CD4-positive, alpha-beta T cell treated with Interleukin-12 subunit alpha and Interleukin-12 subunit beta, for 1 hour (primary cell): Measurements from ENCODE around the gene ESR1.
"Not testable (repeated sequence)": the region's sequence is repeated elsewhere in the genome, so short reads cannot be mapped to it uniquely, and the experiment has no call there.

Experiments
- DNase-seq: peaks from one replicate; pipeline ENCODE4 v3.0.0-alpha.2; 2020

ESR1 gene

DNA sequence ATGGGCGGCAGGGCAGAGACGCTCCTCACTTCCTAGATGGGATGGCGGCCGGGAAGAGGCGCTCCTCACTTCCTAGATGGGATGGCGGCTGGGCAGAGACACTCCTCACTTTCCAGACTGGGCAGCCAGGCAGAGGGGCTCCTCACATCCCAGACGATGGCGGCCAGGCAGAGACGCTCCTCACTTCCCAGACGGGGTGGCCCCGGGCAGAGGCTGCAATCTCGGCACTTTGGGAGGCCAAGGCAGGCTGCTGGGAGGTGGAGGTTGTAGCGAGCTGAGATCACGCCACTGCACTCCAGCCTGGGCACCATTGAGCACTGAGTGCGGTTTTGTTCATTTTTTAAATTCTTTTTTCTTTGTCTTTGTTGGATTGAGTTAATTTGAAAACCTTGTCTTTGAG is 92.3 kb downstream of the ESR1 start:
- DNase-seq: not testable (repeated sequence)

DNA sequence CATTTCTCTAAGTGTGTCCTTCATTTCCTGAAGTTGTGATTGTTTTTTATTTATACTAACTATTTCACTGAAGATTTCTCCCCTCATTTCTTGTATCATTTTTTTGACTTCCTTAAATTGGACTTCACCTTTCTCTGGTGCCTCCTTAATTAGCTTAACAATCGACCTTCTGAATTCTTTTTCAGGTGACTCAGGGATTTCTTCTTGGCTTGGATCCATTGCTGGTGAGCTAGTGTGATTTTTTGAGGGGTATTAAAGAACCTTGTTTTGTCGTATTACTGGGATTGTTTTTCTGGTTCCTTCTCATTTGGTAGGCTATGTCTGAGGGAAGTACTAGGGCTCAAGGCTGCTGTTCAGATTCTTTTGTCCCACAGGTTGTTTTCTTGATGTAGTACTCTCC is 92.8 kb downstream of the ESR1 start:
- DNase-seq: no peak

DNA sequence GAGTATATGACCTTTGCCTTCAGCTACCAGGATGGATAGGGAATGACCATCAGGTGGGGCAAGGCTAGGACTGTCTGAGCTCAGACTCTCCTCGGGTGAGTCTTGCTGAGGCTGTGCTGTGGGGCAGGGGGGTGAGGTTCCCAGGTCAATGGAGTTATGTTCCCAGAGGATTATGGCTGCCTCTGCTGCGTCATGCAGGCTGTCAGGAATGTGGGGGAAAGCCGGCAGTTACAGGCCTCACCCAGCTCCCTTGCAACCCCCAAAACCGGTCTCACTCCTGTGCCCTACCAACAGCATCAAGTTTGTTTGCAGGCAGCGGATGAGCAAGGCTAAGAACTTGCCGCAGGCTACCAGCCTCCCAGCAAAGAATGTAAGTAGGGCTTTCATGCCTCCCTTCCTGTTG is 93.5 kb downstream of the ESR1 start:
- DNase-seq: no peak

DNA sequence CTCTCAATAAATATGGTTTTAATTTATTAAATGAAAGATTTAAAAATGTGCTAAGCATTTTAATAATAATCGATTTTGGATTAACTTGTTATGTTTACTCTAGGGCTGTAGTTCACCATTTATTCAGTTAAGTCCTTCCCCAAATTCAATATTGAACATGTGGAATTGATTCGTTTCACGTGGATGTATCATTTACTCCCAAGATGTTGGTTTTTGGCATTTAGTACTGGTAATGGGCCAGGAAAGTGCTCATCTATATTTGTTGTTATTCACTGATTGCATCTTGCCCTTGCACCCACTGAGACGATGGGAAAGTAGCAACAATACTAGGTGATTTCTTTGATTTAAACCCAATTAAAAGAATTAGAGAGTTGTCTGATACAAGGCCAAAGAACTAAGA is 97.1 kb downstream of the ESR1 start:
- no peak for DNase-seq

DNA sequence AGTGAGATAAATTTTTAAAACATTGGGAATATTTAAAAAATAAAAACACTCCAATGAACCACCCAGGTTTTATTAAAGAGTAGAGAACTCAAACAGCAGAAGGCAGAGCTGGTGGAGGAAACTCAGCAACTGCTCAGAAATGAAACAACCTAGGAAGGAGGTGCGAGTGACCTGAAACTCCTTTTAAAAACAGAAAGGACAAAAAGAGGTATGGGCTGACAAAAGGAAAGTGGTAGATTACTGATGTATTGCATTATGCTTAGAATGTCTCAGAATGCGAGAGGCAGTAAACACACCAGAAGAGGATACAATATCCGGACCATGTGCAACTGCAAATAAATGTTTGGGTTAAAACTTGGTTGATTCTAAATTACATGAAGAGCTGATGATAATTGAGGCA is 97.6 kb downstream of the ESR1 start:
- no peak for DNase-seq

DNA sequence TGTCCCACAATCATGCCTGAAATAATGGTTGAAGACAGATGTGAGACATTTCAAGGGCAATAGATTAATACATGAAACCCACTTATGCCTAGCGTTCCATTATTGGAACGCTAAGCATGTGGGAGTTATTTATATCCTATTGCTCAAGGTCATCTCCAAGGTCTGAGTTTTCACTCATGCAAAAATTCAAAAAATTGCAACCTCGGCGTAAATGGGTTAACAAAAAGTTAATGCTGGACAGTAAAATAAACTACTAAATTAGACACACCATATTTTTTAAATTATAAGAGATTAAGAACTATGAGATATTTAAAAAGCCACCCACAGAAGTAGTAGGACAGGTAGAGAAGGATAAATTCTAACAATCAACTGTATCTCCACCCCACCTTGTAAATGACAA is 98.4 kb downstream of the ESR1 start:
- no peak for DNase-seq

DNA sequence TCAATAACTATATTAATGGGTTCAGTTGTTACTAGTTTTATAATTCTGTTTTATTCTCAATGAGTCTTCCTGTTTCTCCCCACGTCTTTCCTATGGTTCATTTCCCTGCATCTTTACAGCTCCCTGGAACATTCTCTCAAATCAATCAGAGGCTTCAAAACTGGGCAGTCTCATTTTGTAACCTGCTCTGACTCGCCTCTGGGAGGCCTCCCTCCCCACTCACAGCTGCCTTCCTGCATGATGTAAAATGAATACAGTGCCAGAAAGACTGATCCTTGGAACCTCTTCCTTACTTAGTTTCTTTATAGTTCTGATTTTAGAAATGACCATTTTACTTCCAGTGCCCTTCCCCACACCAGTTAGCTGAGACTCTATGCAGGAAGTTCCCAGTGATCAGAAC is 103.9 kb downstream of the ESR1 start:
- no peak for DNase-seq

DNA sequence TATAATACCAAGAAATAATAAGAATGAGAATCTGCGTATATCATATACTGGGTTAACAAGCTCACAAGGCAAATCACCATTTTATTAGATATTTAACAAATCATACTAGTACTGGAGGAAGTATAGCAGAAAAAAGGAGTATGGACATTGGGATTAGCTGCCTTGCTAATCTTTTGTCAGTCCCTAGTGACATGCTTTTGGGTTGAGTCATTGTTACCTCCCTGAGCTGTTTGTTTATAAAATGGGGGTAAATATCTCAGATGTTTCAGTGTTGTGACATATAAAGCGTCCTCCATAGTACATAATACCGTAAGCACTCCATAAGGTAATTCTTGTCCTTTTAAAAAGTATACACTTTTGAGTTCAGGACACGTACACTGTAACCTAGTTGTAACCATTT is 107.0 kb downstream of the ESR1 start:
- no peak for DNase-seq

DNA sequence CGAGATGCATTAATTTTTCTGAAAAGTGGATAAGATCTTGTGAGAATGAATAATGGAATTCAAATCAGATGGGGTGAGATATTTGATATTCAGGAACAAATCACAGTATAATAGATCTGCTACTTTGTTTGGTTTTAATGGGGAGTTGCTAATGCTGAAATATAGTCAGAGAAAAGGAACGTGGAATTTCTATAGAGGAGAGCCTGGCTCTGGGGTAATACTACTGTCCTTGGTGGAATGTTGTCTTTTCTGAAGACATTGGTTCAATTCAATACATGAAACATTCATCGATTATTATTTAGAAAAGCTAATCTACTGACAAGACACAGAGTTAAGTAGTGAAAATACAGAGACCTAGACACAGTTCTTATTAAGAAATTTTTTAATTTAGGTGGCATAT is 108.6 kb downstream of the ESR1 start:
- no peak for DNase-seq

DNA sequence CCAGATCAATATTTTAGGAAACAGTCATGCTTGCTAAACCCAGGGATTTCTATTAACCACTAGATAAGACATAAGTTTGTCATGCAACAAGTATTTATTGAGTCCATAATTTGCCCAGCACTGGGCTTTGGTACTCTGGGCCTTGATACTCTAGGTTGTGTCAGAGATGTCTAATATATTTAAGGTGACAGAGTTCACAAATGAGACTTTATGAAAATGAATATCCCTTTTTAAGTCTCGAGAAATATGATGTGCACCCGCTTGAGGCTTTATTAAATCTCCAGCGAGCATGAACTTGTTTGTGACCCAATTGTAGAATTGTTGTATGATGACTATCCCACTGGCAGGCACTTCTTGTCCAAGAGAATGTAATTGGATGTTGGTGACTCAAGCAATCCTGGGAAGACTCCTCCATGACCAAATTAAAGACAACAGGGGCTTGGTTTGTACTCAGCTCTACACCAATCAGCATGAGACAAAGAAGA is 109.2 kb downstream of the ESR1 start:
- DNase-seq: no peak

DNA sequence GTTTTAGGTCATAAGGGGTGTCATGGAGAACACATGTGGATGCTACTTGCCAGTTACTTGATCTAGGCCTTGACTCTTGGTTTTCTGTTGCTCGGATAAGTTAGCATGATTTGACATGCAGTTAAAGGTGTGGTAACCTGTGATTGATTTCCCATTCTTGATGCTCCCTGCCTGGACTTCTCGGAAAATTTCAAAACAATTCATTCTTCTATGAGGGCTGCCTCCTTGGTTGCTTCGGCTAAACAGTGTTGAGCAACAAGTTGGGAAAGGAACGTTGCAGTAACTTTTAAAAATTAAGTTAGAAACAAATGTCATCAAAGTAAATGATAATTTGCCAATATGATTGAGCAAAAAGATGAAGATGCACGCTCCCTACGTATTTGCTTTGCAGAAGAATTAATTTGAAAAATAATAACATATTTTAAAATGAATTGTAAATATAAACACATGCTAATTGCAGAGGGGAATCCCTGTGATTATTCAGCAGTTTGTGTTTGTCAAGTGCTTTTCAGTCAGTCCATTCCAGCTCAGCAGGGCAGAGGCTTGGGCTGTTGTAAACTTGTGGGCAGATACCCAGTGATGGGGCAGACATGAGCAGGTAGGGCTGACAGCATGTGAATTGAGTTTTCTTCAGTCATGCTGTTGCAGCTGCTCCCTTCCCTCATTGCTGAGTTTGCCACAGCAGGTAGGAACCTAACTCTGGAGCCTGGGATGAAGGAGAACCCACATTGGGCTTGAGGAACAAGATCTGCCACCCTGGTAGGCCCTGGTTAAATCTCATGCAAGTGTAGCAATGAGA is 110.2 kb downstream of the ESR1 start:
- no peak for DNase-seq

DNA sequence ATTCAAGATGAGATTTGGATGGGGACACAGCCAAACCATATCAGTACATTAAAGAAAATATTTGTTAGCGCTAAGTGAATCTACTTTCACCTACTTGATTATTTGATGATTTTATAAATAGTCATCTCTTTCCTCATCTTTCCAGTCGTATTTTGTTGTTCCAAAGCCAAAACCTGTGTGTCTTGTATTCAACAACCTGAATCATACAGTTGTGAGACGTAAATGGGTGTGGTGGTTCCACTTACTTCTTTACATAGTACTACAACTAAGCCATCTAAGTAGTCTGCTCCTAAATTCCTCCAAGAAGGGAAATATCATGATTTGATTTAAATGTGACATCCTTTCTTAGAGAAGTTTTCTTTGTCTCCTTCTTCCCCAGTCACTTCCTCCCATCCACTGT is 132.8 kb downstream of the ESR1 start:
- no peak for DNase-seq

DNA sequence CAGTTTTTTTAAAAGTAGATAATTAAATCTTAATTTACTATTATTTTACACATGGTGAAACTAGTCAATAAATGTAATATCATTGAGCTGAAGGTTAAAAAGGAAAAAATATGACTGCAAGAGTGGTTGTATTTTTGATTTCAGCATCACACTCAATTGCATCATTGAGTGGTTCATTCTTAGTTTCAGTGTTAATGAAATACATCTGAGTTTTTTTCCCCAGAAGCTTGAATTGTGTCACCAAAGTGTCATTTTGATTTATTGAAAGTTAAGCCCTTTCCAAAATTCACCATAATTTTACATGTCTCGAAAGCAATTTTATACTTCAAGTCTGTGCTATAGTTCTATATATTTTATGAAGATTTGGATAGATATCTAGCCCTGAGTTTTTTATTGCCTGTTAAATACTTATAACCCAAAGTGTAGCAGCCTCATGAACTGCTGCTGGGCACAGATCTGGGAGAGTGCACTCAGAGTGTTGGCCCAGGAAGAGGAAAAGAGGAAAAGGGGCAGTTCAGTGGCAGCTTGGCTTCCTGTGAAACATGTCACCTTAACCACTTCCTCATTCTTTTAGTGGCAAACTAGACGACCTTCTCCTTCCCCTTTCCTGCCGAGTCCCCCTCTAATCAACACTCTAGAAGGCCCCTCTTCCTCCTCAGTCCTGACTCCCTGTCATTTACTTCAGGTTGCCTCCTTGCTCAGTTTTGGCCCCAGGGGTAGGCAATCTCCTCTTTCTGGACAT is 140.7 kb downstream of the ESR1 start:
- DNase-seq: peak; percentile 5

DNA sequence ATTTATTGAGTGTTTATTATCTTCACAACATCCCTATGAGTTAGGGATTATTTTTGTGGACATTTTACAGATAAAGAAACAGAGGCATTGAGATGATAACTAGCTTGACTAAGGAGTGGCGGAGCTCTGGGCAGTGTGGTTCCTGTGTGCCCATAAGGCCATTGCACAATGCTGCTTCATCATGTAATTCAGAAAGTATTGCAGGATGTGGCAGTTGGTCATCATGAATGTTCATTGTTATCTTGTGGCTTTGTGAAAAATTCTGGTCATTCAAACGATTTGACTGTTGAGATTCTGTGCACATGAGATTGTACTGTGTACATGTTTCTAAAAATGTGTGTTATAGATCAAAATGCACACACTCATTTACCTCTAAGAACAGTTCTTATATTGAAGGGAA is 150.8 kb downstream of the ESR1 start:
- no peak for DNase-seq

DNA sequence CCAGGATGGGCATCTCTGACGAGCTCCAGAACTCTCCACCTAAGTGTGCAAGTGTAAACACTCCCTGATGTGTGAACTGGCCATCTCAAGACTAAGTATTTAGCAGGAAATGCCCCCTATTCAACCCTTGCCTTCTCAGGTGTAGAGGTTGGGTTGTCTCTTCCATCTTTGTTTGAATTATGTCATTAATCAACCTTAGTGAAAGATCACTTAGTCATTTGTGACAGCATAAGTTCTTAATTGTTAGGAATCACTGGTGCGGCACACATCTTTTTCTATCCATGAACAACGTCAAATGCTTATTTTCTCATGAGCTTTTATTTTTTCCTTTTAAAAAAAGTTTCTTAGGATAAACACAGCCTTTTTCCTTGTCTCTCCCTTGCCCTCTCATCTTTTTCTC is 151.6 kb downstream of the ESR1 start:
- no peak for DNase-seq

DNA sequence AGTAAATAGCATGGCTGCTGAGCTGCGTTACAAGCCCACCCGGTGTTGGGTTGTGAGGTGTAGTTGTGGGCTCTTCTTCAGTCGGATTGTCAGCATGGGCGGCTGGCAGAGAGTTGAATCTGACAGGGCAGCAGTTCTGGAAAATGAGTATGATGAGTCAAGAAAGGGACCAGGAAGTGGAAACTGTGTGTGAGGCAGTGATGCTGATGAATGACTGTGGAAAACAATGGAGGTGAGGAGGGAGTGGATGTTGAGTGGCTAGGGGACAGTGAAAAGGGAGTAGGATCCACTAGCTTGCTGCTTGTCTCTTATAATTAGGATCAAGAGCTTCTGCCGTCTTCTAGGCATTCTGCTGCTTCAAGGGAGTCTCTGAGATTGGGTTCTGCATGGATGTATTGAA is 154.3 kb downstream of the ESR1 start:
- DNase-seq: no peak

DNA sequence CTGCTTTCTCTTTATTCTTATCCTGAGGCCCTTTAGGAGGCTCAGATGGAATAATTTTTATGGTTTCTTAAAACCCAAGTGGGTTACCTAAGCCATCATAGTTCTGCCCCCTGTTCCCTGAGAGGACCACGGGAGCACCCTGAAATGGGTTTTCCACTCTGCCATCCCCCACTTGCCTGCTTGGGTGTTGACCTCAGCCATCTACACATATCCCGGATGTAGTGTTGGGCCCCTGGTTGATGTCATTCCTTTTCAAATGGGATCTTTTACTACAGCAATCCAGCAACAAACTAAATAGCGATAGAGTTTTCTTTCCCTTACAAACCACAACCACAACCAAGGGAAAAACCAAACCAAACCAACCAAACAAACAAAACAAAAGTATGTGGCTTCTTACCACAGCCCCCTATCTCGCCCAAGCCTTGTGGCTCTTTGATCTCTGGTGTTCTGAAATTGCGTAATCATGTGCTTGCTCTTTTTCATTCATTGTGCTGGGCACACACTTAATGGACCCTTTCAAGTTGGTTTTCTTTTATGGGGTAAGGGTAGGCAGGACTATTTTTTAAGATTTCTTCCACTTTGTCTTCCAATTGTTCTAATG is 154.9 kb downstream of the ESR1 start:
- DNase-seq: no peak

DNA sequence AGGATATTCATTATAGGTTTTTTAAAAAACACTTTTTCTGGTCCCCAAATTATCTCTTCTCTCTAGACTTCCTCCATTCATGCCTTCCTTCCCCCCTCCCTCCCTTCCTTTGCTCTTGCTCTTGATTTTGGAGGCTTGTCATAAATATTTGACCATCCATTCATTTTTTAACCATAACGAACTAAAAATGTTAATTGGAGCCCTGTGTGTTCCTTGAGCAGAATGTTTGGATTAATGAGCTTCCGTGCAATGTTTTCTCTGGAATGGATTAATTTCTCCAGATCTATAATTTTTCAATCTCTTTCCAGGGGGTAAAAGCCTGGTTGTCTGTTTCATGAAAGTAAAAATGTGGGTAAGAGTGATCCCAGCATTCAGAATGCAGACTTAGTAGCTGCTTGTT is 155.5 kb downstream of the ESR1 start:
- no peak for DNase-seq

DNA sequence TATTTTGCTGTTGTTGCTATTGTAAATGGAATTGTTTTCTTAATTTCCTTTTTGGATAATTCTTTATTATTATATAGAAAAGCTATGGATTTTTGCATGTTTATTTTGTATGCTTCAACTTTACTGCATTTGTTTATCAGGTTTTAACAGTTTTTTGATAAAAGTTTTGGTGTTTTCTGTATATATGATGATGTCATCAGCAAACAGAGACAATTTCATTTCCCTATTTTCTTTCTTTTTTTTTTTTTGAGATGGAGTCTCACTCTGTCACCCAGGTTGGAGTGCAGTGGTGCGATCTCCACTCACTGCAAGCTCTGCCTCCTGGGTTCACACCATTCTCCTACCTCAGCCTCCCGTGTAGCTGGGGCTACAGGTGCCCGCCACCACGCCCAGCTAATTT is 156.9 kb downstream of the ESR1 start:
- not testable (repeated sequence) for DNase-seq

DNA sequence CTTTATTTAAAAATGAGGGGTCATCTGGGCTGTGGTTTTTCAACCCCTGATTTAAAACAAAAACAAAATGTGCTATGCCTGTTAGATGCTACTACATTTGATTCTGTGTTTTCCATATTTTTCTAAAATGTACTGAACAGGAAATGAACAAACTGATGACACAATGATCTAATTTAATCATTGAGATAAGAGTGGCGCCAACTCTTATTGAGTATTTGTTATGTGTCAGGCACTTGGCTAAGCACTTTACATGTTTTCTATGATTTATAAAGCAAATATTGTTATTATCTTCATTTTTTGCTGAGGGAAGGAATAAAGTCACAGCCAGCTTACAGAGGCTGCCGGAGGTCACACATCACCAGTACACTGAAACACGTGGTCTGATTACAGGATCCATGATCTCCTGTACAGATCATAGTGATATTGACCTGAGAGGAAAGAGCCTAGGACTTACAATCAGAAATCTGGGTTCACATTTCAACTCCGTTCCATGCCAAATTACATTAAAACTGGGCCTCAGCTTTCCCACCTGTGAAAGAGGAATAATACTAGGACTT is 166.7 kb downstream of the ESR1 start:
- DNase-seq: no peak

DNA sequence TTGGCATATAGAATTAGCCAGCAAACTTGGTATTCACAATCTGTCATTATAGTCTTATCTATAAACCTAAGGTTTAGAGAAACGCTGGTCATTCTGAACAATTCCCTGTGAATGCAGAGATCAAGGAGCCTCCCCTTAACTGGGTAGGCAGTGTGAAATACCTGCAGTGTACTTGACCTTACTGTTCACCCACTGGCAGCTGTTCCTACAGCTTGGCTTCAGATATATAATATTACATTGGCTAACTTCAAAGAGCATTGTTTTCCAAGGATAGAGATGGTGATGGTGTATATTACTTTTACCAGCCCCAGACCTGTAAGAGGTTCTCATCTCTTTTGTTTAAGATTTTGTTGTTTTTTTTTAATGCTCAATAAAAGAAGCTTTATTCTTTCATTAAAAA is 168.3 kb downstream of the ESR1 start:
- no peak for DNase-seq

DNA sequence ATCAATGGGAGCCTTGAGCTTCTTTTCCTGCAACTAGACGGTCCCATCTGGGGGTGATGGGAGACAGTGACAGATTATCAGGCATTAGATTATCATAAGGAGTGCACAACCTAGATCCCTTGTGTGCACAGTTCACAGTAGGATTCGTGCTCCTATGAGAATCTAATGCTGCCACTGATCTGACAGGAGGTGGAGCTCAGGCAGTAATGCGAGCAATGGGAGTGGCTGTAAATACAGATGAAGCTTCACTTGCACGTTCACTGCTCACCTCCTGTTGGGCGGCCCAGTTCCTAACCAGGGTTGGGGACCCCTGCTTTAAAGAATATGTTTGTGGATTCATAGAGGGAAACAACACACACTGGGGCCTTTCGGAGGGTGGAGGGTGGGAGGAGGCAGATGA is 180.7 kb downstream of the ESR1 start:
- DNase-seq: not testable (repeated sequence)

DNA sequence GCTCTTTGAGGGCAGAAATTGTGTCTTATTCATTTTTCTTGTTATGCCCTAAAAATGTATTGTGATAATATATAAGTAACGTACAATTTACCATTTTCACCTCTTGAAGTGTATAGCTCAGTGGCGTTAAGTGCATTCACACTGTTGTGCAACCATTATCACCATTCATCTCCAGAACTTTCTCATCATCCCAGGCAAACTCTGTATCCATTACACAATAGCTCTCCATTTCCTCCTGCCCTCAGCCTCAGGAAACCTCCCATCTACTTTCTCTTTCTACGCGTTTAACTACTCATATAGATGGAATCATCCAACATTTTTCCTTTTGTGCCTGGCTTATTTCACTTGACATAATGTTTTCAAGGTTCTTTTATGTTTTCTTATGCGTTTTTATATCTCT is 184.6 kb downstream of the ESR1 start:
- DNase-seq: no peak

DNA sequence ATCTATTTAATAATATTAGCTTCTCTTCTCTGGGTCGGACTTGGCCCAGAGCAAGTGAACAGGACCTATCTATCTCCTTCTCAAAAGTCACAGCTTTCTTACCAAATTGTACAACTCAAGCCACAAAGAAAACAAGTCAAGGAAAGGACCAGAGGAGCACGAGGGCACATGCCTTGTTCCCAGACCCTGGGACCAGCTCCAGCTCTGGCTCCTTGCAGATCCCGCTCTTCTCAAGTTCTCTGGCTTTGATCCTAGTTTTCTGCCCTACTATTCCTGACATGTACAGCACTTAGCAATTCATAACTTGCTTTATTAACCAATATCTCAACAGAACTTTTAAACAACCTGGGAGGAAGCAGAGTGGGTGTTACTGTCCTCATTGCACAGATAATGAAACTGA is 185.9 kb downstream of the ESR1 start:
- DNase-seq: no peak
